MM.1S (cell line): ENCODE results near the gene ACVR1.

ENCODE experiments used
- CTCF ChIP-seq: fragments of 300-600 bp; sonication (generic); IDR thresholded peaks from 2 replicates; pipeline ENCODE4 v1.5.1; 2016; ENCODE audit warnings: antibody characterized with exemption, low read length, mixed read lengths
- EZH2 ChIP-seq: fragments of 300-600 bp; sonication (generic); optimal IDR thresholded peaks from 2 replicates; pipeline ENCODE3; 2017; ENCODE audit warnings: low read depth, mild to moderate bottlenecking, antibody characterized with exemption, low read length, mixed read lengths
- EZH2phosphoT487 ChIP-seq: fragments of 300-600 bp; sonication (generic); IDR thresholded peaks from 2 replicates; pipeline ENCODE4 v1.6.1; 2018; ENCODE audit warnings: antibody characterized with exemption, low read length

- TF ChIP-seq CTCF: no peak
- no peak for TF ChIP-seq EZH2
- TF ChIP-seq EZH2phosphoT487: no peak
Measured at GRCh38 chr2:157887946-157888345, 11.8 kb upstream of the ACVR1 start.
